ENCODE results near the gene TRIB2. TPM values are rescaled to one million over a fixed set of nuclear protein-coding genes. Genes with fewer than 3 reads are reported as not detected.

The TRIB2 gene
- total and polyA plus RNA-seq, 2 donors (not counting 3 experiments of a cell fraction or from before 2014, with no cell fraction given), result 15.8 to 20.5 TPM

- no peak for TF ChIP-seq GATA2 (IDR thresholded peaks at IDR 0.05; ENCODE audit: insufficient read depth, insufficient read length, low read depth, low read length)
- TF ChIP-seq MYC (IDR thresholded peaks at IDR 0.05; ENCODE audit: low read depth, low read length), result no peak
- TF ChIP-seq, protein P1, sequence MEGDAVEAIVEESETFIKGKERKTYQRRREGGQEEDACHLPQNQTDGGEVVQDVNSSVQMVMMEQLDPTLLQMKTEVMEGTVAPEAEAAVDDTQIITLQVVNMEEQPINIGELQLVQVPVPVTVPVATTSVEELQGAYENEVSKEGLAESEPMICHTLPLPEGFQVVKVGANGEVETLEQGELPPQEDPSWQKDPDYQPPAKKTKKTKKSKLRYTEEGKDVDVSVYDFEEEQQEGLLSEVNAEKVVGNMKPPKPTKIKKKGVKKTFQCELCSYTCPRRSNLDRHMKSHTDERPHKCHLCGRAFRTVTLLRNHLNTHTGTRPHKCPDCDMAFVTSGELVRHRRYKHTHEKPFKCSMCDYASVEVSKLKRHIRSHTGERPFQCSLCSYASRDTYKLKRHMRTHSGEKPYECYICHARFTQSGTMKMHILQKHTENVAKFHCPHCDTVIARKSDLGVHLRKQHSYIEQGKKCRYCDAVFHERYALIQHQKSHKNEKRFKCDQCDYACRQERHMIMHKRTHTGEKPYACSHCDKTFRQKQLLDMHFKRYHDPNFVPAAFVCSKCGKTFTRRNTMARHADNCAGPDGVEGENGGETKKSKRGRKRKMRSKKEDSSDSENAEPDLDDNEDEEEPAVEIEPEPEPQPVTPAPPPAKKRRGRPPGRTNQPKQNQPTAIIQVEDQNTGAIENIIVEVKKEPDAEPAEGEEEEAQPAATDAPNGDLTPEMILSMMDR (IDR thresholded peaks at IDR 0.05; ENCODE audit: extremely low read depth in 1 of 2, insufficient read depth in 1 of 2, low read depth in 1 of 2, low read length in 2 of 2), result no peak
- TF ChIP-seq POLR2AphosphoS5 (IDR thresholded peaks at IDR 0.05; ENCODE audit: insufficient read depth, low read depth, low read length), result no peak
- TF ChIP-seq FOS (IDR thresholded peaks at IDR 0.05; ENCODE audit: borderline replicate concordance, insufficient read depth, low read length), result no peak
- no peak for TF ChIP-seq JUN (IDR thresholded peaks at IDR 0.05; ENCODE audit: borderline replicate concordance, insufficient read depth, insufficient read length, low read depth)
- TF ChIP-seq, protein P2, sequence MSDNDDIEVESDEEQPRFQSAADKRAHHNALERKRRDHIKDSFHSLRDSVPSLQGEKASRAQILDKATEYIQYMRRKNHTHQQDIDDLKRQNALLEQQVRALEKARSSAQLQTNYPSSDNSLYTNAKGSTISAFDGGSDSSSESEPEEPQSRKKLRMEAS (IDR thresholded peaks at IDR 0.05; ENCODE audit: insufficient read depth, insufficient read length), result no peak
- TF ChIP-seq EZH2 (IDR thresholded peaks at IDR 0.05; ENCODE audit: borderline replicate concordance, low read depth, low read length, severe bottlenecking), result no peak
- no peak for TF ChIP-seq POLR2A (IDR thresholded peaks at IDR 0.05; ENCODE audit: low read depth, low read length)
- Histone ChIP-seq H3K4me2 (ENCODE audit: insufficient read depth, low read length) (no peak overlapping the region), H3K4me3 (replicated peaks in 1 of 3; ENCODE audit: insufficient read depth in 1 of 3, low read depth in 1 of 3, low read length in 3 of 3) (no peak overlapping the region), H3K9me1 (replicated peaks; ENCODE audit: control insufficient read depth, extremely low read depth, insufficient read depth, low read length) (no peaks in the 10 kb centered on the region), H3K27me3 (ENCODE audit: control insufficient read depth in 2 of 2, insufficient read depth in 2 of 2, low read length in 2 of 2) (no peaks in the 10 kb centered on the region), H3K79me2 (ENCODE audit: control insufficient read depth, insufficient read depth, low read length) (no peaks in the 10 kb centered on the region), H3K36me3 (ENCODE audit: control insufficient read depth in 2 of 2, extremely low read depth in 1 of 2, insufficient read depth in 2 of 2, low read length in 2 of 2) (no peaks in the 10 kb centered on the region), H3K4me1 (ENCODE audit: control insufficient read depth, extremely low read depth, insufficient read depth, low read length) (peaks cover 32% of the 10 kb centered on the region), H4K20me1 (replicated peaks; ENCODE audit: control insufficient read depth, extremely low read depth, insufficient read depth, low read length) (no peaks in the 10 kb centered on the region), H3K9ac (replicated peaks; ENCODE audit: extremely low read depth, insufficient read depth, low read length) (no peak overlapping the region), H3K9me3 (replicated peaks; ENCODE audit: control insufficient read depth, insufficient read depth, low read length) (no peaks in the 10 kb centered on the region), H2AFZ (ENCODE audit: low read depth, low read length) (no peak overlapping the region), H3K27ac (ENCODE audit: insufficient read depth, low read depth, low read length) (no peak overlapping the region)
- intact Hi-C loops (cut with micrococcal nuclease), result loop anchor here (5.0 kb wide), 2 partner anchors 187 to 338 kb away; no protein-coding TSS in a partner anchor
- POLR2A ChIA-PET, result no interaction called here
- dilution Hi-C loops (cut with MboI; ENCODE audit: extremely low pct_ligation_motif_present, low sequenced_read_pairs), result no loop called here
- no peak for FAIRE-seq
- CTCF ChIA-PET, result interaction anchor here (2.8 kb wide), 1 partner anchor 47 kb away, joined by 10 read pairs; the partner anchor contains the start of gene TRIB2
- no TSS peak for BruUV-seq (replicated peaks)
- DNase-seq (ENCODE audit: low read depth, low spot score), result no peak
These were observed 47.7 kb upstream of the TRIB2 start for GRCh38 chr2:12669036-12669435.
